Naive thymus-derived CD4-positive, alpha-beta T cell (primary cell): ENCODE measurements around the gene TRAPPC14. TPM values are rescaled to one million over a fixed set of nuclear protein-coding genes. Genes with fewer than 3 reads are reported as not detected.
"Not testable (repeated sequence)": the region's sequence is repeated elsewhere in the genome, so short reads cannot be mapped to it uniquely, and the experiment has no call there.

Experiments
- ATAC-seq: fragments of 150-1000 bp; cut with Tn5 transposase; 2 replicates; pipeline ENCODE4 v1.10.0; 2021; ENCODE audit warnings: mild to moderate bottlenecking, moderate library complexity
- CTCF ChIA-PET: fragments of 350-600 bp; sonication (Branson Sonifier 250); formaldehyde crosslinking; loops from one replicate; lab custom pipeline; 2021; ENCODE audit warnings: antibody characterized with exemption; lab: Charles Lee
- POLR2A ChIA-PET: fragments of 350-600 bp; sonication (Branson Sonifier 250); formaldehyde crosslinking; loops from one replicate; lab custom pipeline; 2021; ENCODE audit warnings: antibody characterized with exemption, inconsistent platforms; lab: Charles Lee
- DNase-seq, 9 donors: peaks; one replicate each; pipeline versions ENCODE4 v3.0.0 to v3.0.0-alpha.2; 2020 to 2022; ENCODE audit warnings: mixed read lengths in 1 of 9
- H3K27ac ChIP-seq: one replicate; pipeline ENCODE4 v1.7.0; 2013; ENCODE audit warnings: mild to moderate bottlenecking, low read depth, low read length, moderate library complexity
- H3K27me3 ChIP-seq, 2 donors: one replicate each; pipeline ENCODE4 v1.7.0; 2013; ENCODE audit warnings: low read length in 2 of 2, mild to moderate bottlenecking in 2 of 2, moderate library complexity in 2 of 2; ENCODE audit not compliant: control insufficient read depth in 2 of 2, insufficient read depth in 2 of 2
- H3K36me3 ChIP-seq, 3 experiments: 1 replicate in 2 of 3; 2 replicates in 1 of 3; pipeline ENCODE4 v1.7.0; 2013; ENCODE audit warnings: low read length in 3 of 3, mild to moderate bottlenecking in 3 of 3, moderate library complexity in 1 of 3; ENCODE audit not compliant: insufficient read depth in 3 of 3, control insufficient read depth in 2 of 3
- H3K4me1 ChIP-seq, 2 donors: one replicate each; pipeline ENCODE4 v1.7.0; 2013; ENCODE audit warnings: low read length in 2 of 2, mild to moderate bottlenecking in 2 of 2, moderate library complexity in 1 of 2; ENCODE audit not compliant: control insufficient read depth in 2 of 2, insufficient read depth in 2 of 2
- H3K4me3 ChIP-seq: 2 replicates; pipeline ENCODE4 v1.7.0; 2013; ENCODE audit warnings: mild to moderate bottlenecking, low read length
- H3K9me3 ChIP-seq, 3 experiments: 1 replicate in 2 of 3; 2 replicates in 1 of 3; pipeline ENCODE4 v1.7.0; 2013; ENCODE audit warnings: low read length in 3 of 3; ENCODE audit not compliant: control insufficient read depth in 2 of 3
- H3K27ac Mint-ChIP-seq, 9 donors: one replicate each; pipeline ENCODE4 v1.8.0; 2020 to 2022; ENCODE audit warnings: mixed read lengths in 9 of 9, mild to moderate bottlenecking in 8 of 9, moderate library complexity in 5 of 9, inconsistent platforms in 2 of 9
- H3K27me3 Mint-ChIP-seq, 5 donors: one replicate each; pipeline ENCODE4 v1.8.0; 2021 to 2022; ENCODE audit warnings: mixed read lengths in 5 of 5, mild to moderate bottlenecking in 1 of 5
- H3K36me3 Mint-ChIP-seq, 5 donors: one replicate each; pipeline ENCODE4 v1.8.0; 2020 to 2022; ENCODE audit warnings: mixed read lengths in 5 of 5, mild to moderate bottlenecking in 3 of 5, inconsistent platforms in 1 of 5
- H3K4me1 Mint-ChIP-seq, 7 donors: one replicate each; pipeline ENCODE4 v1.8.0; 2020 to 2022; ENCODE audit warnings: mixed read lengths in 7 of 7, mild to moderate bottlenecking in 3 of 7, inconsistent platforms in 1 of 7
- H3K4me3 Mint-ChIP-seq, 10 donors: one replicate each; pipeline ENCODE4 v1.8.0; 2020 to 2022; ENCODE audit warnings: mild to moderate bottlenecking in 10 of 10, mixed read lengths in 10 of 10, moderate library complexity in 6 of 10, inconsistent platforms in 2 of 10
- H3K9me3 Mint-ChIP-seq, 11 donors: one replicate each; pipeline ENCODE4 v1.8.0; 2020 to 2022; ENCODE audit warnings: mixed read lengths in 11 of 11, mild to moderate bottlenecking in 4 of 11, inconsistent platforms in 1 of 11, moderate library complexity in 1 of 11
- intact Hi-C, 2 donors: fragments of 100-400 bp; cut with micrococcal nuclease; formaldehyde crosslinking; loops; one replicate each; pipeline ENCODE4 v1.15.1; 2023
- polyA plus RNA-seq, 2 donors: library from polyadenylated mRNA; unstranded; fragments of 300-500 nt; fragmentation: Illumina TruSeq; gene quantifications; one replicate each; pipeline ENCODE4 v1.2.3, GENCODE V29; 2021
- total RNA-seq, 6 experiments: library from RNA in 5 of 6; stranded (reverse) in 5 of 6; gene quantifications; 1 replicate in 5 of 6; 2 replicates in 1 of 6; pipeline ENCODE4 v1.2.3 and lab custom pipeline; 2021 to 2026

Gene TRAPPC14
- total and polyA plus RNA-seq, 7 experiments from 2014 or later, result 3.2 to 102 (median 63.8) TPM

DNA sequence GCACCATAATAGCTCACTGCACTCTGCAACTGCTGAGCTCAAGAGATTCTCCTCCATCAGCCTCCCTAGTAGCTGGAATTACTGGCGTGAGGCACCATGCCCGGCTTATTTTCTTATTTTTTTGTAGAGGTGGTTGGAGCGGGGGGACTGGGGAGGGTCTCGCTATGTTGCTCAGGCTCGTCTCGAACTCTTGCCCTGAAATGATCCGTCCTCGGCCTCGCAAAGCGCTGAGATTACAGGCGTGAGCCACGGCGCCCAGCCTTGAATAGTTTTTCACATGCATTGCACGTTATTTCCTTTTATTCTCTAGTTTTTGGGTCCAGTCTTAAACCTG is 10.3 kb downstream of the TRAPPC14 start:
- Mint-ChIP-seq H3K27ac (peak overlapping the region; percentile 95 to 99 (median 98)), H3K36me3 (peaks cover 0 to 13% (median 10%) of the 10 kb centered on the region in 5 donors), H3K4me3 (peak overlapping the region; percentile 87 to 100 (median 96)), H3K27me3 (no peaks in the 10 kb centered on the region), H3K4me1 (peaks cover 23 to 42% (median 32%) of the 10 kb centered on the region in 7 donors), H3K9me3 (no peaks in the 10 kb centered on the region)
- no peaks in the 10 kb centered on the region for H3K9me3 ChIP-seq
- peaks cover 0 to 11% (median 6%) of the 10 kb centered on the region in 3 experiments for H3K36me3 ChIP-seq
- H3K4me3 ChIP-seq, result peak overlapping the region; percentile 97
- intact Hi-C loops, result loop anchor here (1.0 to 5.0 kb wide), 16 partner anchors 10 to 281 kb away; partner anchors contain the start of genes GAL3ST4 (in 2 of the 2), GPC2 (in 2 of the 2), STAG3 (in 2 of the 2) and TRAPPC14 (in 2 of the 2)
- no peak for ATAC-seq
- no peaks in the 10 kb centered on the region for H3K27me3 ChIP-seq
- ChIA-PET CTCF (interaction anchor here (0.6 to 3.6 kb wide), 10 partner anchors 9 to 648 kb away, joined by 3 to 26 read pairs (median 4); partner anchors contain the start of gene ZNF394), POLR2A (interaction anchor here (0.6 to 17.9 kb wide), 22 partner anchors 9 to 329 kb away, joined by 3 to 326 read pairs (median 6); partner anchors contain the start of genes GAL3ST4, GPC2, MEPCE and PVRIG)
- peak overlapping the region; percentile 98 for H3K27ac ChIP-seq
- H3K4me1 ChIP-seq, result peaks cover 15 to 19% of the 10 kb centered on the region in 2 donors
- no peak for DNase-seq

DNA sequence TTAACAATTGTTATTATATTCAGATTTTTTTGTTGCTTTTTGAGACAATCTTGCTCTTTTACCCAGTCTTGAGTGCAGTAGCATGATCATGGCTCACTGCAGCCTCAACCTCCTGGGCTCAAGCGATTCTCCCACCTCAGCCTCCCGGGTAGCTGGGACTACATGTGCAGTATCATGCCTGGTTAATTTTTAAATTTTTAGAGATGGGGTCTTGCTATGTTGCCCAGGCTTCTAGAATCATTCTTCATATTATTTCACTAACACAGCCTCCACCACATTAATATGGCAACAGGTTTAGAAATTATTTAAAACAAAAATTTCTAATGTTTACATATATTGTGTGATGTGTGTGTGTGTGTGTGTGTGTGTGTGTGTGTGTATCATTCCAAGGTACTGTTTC is 11.2 kb downstream of the TRAPPC14 start:
- intact Hi-C loops, result loop anchor here in 1 of 2 donors (5.0 kb wide), 3 partner anchors 60 to 125 kb away; no protein-coding TSS in a partner anchor
- Mint-ChIP-seq H3K36me3 (peaks cover 0 to 10% (median 6%) of the 10 kb centered on the region in 5 donors), H3K27me3 (no peaks in the 10 kb centered on the region), H3K27ac (peak overlapping the region in 5 of 9 donors; percentile 95 to 99 (median 98)), H3K4me3 (peak overlapping the region in 3 of 10 donors; percentile 93 to 98 (median 96)), H3K9me3 (no peaks in the 10 kb centered on the region), H3K4me1 (peaks cover 14 to 34% (median 25%) of the 10 kb centered on the region in 7 donors)
- Histone ChIP-seq H3K4me1 (peaks cover 15 to 16% of the 10 kb centered on the region in 2 donors), H3K4me3 (no peak overlapping the region), H3K36me3 (peaks cover 0 to 5% (median 0%) of the 10 kb centered on the region in 3 experiments), H3K27me3 (no peaks in the 10 kb centered on the region), H3K9me3 (no peaks in the 10 kb centered on the region), H3K27ac (no peak overlapping the region)
- CTCF ChIA-PET, result interaction anchor here (1.0 to 3.6 kb wide), 3 partner anchors 11 to 71 kb away, joined by 3 to 26 read pairs (median 4); no protein-coding TSS in a partner anchor
- POLR2A ChIA-PET, result interaction anchor here (0.9 to 17.9 kb wide), 5 partner anchors 16 to 72 kb away, joined by 5 to 326 read pairs (median 30); partner anchors contain the start of genes GAL3ST4, GPC2, PVRIG and STAG3
- ATAC-seq (no peak), DNase-seq (no peak)

DNA sequence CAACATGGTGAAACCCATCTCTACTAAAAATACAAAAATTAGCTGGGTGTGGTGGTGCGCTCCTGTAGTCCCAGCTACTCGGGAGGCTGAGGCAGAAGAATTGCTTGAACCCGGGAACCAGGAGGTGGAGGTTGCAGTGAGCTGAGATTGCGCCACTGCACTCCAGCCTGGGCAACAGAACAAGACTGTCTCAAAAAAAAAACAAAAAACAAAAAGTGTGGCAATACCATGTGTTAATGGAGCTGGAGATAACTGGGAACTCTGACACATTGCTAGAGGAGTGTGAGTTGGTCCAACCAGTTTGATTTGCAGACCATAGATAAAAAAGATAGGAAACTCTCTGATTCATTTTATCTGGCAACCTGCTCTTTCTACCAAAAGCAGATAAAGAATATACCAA is 12.2 kb downstream of the TRAPPC14 start:
- H3K9me3 Mint-ChIP-seq, H3K27me3 Mint-ChIP-seq, H3K4me3 ChIP-seq, H3K27me3 ChIP-seq, H3K27ac Mint-ChIP-seq, H3K4me3 Mint-ChIP-seq, H3K36me3 ChIP-seq, H3K36me3 Mint-ChIP-seq, H3K9me3 ChIP-seq, DNase-seq, H3K27ac ChIP-seq, ATAC-seq: not testable (repeated sequence)
- peaks cover 11 to 15% of the 10 kb centered on the region in 2 donors for H3K4me1 ChIP-seq
- intact Hi-C loops, result loop anchor here in 1 of 2 donors (5.0 kb wide), 3 partner anchors 61 to 126 kb away; no protein-coding TSS in a partner anchor
- CTCF ChIA-PET, result interaction anchor here (1.4 to 3.6 kb wide), 2 partner anchors 10 to 13 kb away, joined by 4 to 26 read pairs; no protein-coding TSS in a partner anchor
- H3K4me1 Mint-ChIP-seq, result peaks cover 10 to 28% (median 20%) of the 10 kb centered on the region in 7 donors
- POLR2A ChIA-PET, result interaction anchor here (0.6 to 17.9 kb wide), 4 partner anchors 17 to 280 kb away, joined by 3 to 326 read pairs (median 24); partner anchors contain the start of genes GAL3ST4, GPC2, STAG3 and TRAPPC14

DNA sequence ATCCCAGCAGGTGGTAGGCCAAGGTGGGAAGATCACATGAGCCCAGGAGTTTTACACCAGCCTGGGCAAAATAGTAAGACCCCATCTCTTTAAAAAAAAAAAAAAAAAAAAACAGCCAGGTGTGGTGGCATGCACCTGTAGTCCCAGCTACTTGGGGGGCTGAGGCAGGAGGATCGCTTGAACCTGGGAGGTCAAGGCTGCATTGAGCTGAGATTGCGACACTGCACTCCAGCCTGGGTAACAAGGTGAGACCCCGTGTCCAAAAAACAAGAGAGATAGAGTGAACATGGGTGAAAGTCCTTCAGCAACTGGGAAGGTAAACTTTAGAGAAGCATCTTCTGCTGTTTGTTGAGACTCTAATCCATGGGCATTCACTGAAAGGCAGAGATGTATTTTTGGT is 16.1 kb downstream of the TRAPPC14 start:
- H3K9me3 ChIP-seq, result no peaks in the 10 kb centered on the region
- H3K27me3 Mint-ChIP-seq, result no peaks in the 10 kb centered on the region
- no peaks in the 10 kb centered on the region for H3K36me3 Mint-ChIP-seq
- no peaks in the 10 kb centered on the region for H3K27me3 ChIP-seq
- no peak overlapping the region for H3K4me3 ChIP-seq
- ATAC-seq (no peak), DNase-seq (no peak)
- peaks cover 0 to 15% (median 13%) of the 10 kb centered on the region in 7 donors for H3K4me1 Mint-ChIP-seq
- H3K27ac Mint-ChIP-seq, result no peak overlapping the region
- H3K9me3 Mint-ChIP-seq, result no peaks in the 10 kb centered on the region
- H3K36me3 ChIP-seq, result no peaks in the 10 kb centered on the region
- H3K4me3 Mint-ChIP-seq, result no peak overlapping the region
- H3K27ac ChIP-seq, result no peak overlapping the region
- intact Hi-C loops, result no loop called here
- ChIA-PET POLR2A (interaction anchor here (0.6 to 17.9 kb wide), 5 partner anchors 14 to 671 kb away, joined by 3 to 326 read pairs (median 3); partner anchors contain the start of genes AP4M1, GAL3ST4, MCM7 and TRAPPC14), CTCF (interaction anchor here (0.6 to 1.3 kb wide), 5 partner anchors 8 to 48 kb away, joined by 3 to 5 read pairs (median 4); no protein-coding TSS in a partner anchor)
- peaks cover 0 to 11% of the 10 kb centered on the region in 2 donors for H3K4me1 ChIP-seq

DNA sequence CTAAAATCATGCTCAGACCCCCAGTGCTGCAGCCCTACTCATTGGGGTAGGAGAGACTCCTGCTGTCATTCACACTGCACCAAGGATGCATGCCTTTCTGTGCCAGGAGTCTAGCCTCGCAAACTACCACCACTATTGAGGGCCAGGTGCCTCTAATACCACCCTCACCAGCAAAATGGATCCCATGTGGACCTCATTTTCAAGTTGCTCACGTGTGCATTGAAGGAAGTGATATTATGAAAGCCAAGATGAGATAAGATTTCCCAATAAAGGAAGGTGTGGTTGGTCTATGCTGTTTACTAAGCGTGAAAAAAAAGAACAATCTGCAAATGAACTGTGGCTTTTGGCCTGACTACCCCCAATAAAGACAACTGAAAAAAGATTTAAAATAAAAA is 17.0 kb downstream of the TRAPPC14 start:
- H3K9me3 Mint-ChIP-seq, result no peaks in the 10 kb centered on the region
- CTCF ChIA-PET, result interaction anchor here (0.7 to 1.5 kb wide), 3 partner anchors 9 to 42 kb away, joined by 4 read pairs; no protein-coding TSS in a partner anchor
- peaks cover 0 to 16% (median 13%) of the 10 kb centered on the region in 7 donors for H3K4me1 Mint-ChIP-seq
- H3K27ac ChIP-seq, result no peak overlapping the region
- intact Hi-C loops, result no loop called here
- DNase-seq (no peak), ATAC-seq (peak; percentile 26)
- H3K36me3 ChIP-seq, result no peaks in the 10 kb centered on the region
- no peak overlapping the region for H3K4me3 ChIP-seq
- no peak overlapping the region for H3K27ac Mint-ChIP-seq
- H3K9me3 ChIP-seq, result no peaks in the 10 kb centered on the region
- no peak overlapping the region for H3K4me3 Mint-ChIP-seq
- H3K4me1 ChIP-seq, result peaks cover 0 to 11% of the 10 kb centered on the region in 2 donors
- no peaks in the 10 kb centered on the region for H3K27me3 Mint-ChIP-seq
- H3K27me3 ChIP-seq, result no peaks in the 10 kb centered on the region
- POLR2A ChIA-PET, result interaction anchor here (0.6 to 1.8 kb wide), 3 partner anchors 13 to 67 kb away, joined by 3 to 15 read pairs (median 3); no protein-coding TSS in a partner anchor
- no peaks in the 10 kb centered on the region for H3K36me3 Mint-ChIP-seq
